ENCODE measurements around the gene LPCAT1. TPM values are rescaled to one million over a fixed set of nuclear protein-coding genes. Genes with fewer than 3 reads are reported as not detected.

The LPCAT1 gene
- total RNA-seq, 1 donor from 2014 or later = 41.9 TPM

DNA sequence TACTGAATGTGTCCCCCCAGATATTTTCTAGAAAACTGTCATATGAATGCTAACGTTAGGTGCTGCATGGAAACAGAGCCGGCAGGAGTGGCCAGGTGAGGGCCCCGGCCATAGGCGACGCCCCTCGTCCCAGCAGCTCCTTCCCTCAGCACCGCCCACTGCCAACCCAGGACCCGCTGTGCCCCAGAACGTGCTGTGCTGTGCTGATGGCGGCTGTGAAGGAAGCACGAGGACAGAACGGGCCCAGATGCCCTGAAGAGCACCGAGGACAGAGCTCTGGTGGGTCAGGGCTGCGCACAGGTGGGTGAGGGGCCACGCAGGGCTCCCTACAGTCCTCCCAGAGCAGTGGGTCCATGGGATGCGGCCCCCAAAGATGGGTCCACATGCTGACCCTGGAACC lies 30.3 kb downstream of the LPCAT1 start:
- Histone ChIP-seq H3K9ac (ENCODE audit: low read length) (no peak overlapping the region), H3K4me2 (ENCODE audit: low read length) (no peak overlapping the region), H3K4me1 (ENCODE audit: insufficient read depth, low read length) (peaks cover 16% of the 10 kb centered on the region), H2AFZ (ENCODE audit: low read depth, low read length) (no peak overlapping the region), H3K79me2 (ENCODE audit: insufficient read depth, low read length) (peaks cover 13% of the 10 kb centered on the region), H3K36me3 (ENCODE audit: insufficient read depth, low read length) (peaks cover 6% of the 10 kb centered on the region), H3K4me3 (ENCODE audit: insufficient read depth, low read depth, low read length) (no peak overlapping the region), H3K27ac (ENCODE audit: low read depth, low read length) (no peak overlapping the region), H4K20me1 (ENCODE audit: insufficient read depth, low read length) (peaks cover 88% of the 10 kb centered on the region), H3K9me3 (ENCODE audit: insufficient read depth, low read depth, low read length) (no peaks in the 10 kb centered on the region), H3K27me3 (ENCODE audit: insufficient read depth, low read length) (no peaks in the 10 kb centered on the region)
- DNase-seq (ENCODE audit: low read depth) (no peak), FAIRE-seq (no peak)
- TF ChIP-seq, protein P1, sequence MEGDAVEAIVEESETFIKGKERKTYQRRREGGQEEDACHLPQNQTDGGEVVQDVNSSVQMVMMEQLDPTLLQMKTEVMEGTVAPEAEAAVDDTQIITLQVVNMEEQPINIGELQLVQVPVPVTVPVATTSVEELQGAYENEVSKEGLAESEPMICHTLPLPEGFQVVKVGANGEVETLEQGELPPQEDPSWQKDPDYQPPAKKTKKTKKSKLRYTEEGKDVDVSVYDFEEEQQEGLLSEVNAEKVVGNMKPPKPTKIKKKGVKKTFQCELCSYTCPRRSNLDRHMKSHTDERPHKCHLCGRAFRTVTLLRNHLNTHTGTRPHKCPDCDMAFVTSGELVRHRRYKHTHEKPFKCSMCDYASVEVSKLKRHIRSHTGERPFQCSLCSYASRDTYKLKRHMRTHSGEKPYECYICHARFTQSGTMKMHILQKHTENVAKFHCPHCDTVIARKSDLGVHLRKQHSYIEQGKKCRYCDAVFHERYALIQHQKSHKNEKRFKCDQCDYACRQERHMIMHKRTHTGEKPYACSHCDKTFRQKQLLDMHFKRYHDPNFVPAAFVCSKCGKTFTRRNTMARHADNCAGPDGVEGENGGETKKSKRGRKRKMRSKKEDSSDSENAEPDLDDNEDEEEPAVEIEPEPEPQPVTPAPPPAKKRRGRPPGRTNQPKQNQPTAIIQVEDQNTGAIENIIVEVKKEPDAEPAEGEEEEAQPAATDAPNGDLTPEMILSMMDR (IDR thresholded peaks at IDR 0.05; ENCODE audit: insufficient read depth, low read depth, low read length) = no peak
- TF ChIP-seq EZH2 (IDR thresholded peaks at IDR 0.05; ENCODE audit: insufficient read depth, low read length) = no peak
- Mint-ChIP-seq H3K27ac (ENCODE audit: unreplicated experiment) (no peak overlapping the region), H3K9me3 (ENCODE audit: unreplicated experiment) (no peaks in the 10 kb centered on the region), H3K27me3 (ENCODE audit: low read depth, unreplicated experiment) (no peaks in the 10 kb centered on the region), H3K4me3 (ENCODE audit: unreplicated experiment) (no peak overlapping the region), H3K4me1 (ENCODE audit: low read depth, unreplicated experiment) (peaks cover 9% of the 10 kb centered on the region), H3K36me3 (ENCODE audit: low read depth, unreplicated experiment) (peaks cover 21% of the 10 kb centered on the region)

DNA sequence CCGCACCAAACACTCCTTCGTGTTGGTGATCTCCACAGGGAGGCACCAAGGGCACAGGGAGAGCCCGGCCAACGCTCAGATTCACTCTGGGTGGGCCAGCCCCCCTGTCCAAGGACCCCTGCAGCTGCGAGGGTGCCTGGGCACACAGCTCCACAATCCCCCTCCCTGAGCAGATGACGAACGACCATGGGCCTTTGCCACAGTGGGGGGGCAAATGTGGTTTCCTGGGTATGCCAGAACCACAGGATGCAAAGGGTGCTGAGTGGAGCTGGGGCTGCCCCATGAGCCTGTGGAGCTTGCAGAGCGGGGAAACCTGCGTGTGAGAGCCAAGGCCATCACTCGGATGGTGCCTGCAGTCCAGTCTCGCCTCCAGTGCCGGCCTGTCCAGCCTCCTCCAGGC lies 31.0 kb downstream of the LPCAT1 start:
- no peak overlapping the region for H3K4me3 Mint-ChIP-seq (ENCODE audit: unreplicated experiment)
- H3K27me3 ChIP-seq (ENCODE audit: insufficient read depth, low read length) = no peaks in the 10 kb centered on the region
- peaks cover 8% of the 10 kb centered on the region for H3K79me2 ChIP-seq (ENCODE audit: insufficient read depth, low read length)
- FAIRE-seq = no peak
- no peak overlapping the region for H3K4me2 ChIP-seq (ENCODE audit: low read length)
- peaks cover 26% of the 10 kb centered on the region for H3K36me3 Mint-ChIP-seq (ENCODE audit: low read depth, unreplicated experiment)
- no peaks in the 10 kb centered on the region for H3K27me3 Mint-ChIP-seq (ENCODE audit: low read depth, unreplicated experiment)
- H3K27ac ChIP-seq (ENCODE audit: low read depth, low read length) = no peak overlapping the region
- peaks cover 82% of the 10 kb centered on the region for H4K20me1 ChIP-seq (ENCODE audit: insufficient read depth, low read length)
- DNase-seq (ENCODE audit: low read depth) = no peak
- no peak overlapping the region for H3K4me3 ChIP-seq (ENCODE audit: insufficient read depth, low read depth, low read length)
- H3K4me1 ChIP-seq (ENCODE audit: insufficient read depth, low read length) = peaks cover 16% of the 10 kb centered on the region
- peaks cover 12% of the 10 kb centered on the region for H3K4me1 Mint-ChIP-seq (ENCODE audit: low read depth, unreplicated experiment)
- TF ChIP-seq, protein P1 (IDR thresholded peaks at IDR 0.05; ENCODE audit: insufficient read depth, low read depth, low read length) = no peak
- TF ChIP-seq EZH2 (IDR thresholded peaks at IDR 0.05; ENCODE audit: insufficient read depth, low read length) = no peak
- H2AFZ ChIP-seq (ENCODE audit: low read depth, low read length) = no peak overlapping the region
- no peaks in the 10 kb centered on the region for H3K9me3 Mint-ChIP-seq (ENCODE audit: unreplicated experiment)
- H3K27ac Mint-ChIP-seq (ENCODE audit: unreplicated experiment) = no peak overlapping the region
- H3K9ac ChIP-seq (ENCODE audit: low read length) = no peak overlapping the region
- no peaks in the 10 kb centered on the region for H3K9me3 ChIP-seq (ENCODE audit: insufficient read depth, low read depth, low read length)
- peaks cover 6% of the 10 kb centered on the region for H3K36me3 ChIP-seq (ENCODE audit: insufficient read depth, low read length)

DNA sequence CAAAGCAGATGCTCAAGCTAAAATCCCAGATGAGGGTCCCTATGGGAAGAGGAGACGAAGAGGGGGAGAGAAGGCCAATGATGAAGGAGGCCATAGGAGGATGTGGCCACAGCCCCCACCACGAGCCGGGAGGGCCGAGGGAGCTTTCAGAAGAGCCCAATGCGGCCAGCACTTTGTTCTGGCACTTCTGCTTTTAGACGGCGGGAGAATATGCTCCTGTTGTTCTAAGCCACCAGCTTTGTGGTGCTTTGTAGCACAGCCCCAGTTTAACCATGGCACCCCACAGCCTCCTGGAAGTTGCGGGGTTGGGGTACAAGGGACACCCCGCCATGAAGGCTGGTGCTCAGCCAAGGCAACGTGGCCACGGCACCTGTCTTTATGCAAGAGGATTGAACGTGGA lies 33.4 kb downstream of the LPCAT1 start:
- FAIRE-seq = no peak
- Histone ChIP-seq H3K9me3 (ENCODE audit: insufficient read depth, low read depth, low read length) (no peaks in the 10 kb centered on the region), H3K4me2 (ENCODE audit: low read length) (no peak overlapping the region), H3K4me3 (ENCODE audit: insufficient read depth, low read depth, low read length) (no peak overlapping the region), H3K27me3 (ENCODE audit: insufficient read depth, low read length) (no peaks in the 10 kb centered on the region), H3K79me2 (ENCODE audit: insufficient read depth, low read length) (no peaks in the 10 kb centered on the region), H2AFZ (ENCODE audit: low read depth, low read length) (no peak overlapping the region), H4K20me1 (ENCODE audit: insufficient read depth, low read length) (peaks cover 78% of the 10 kb centered on the region), H3K36me3 (ENCODE audit: insufficient read depth, low read length) (peaks cover 6% of the 10 kb centered on the region), H3K9ac (ENCODE audit: low read length) (no peak overlapping the region), H3K27ac (ENCODE audit: low read depth, low read length) (no peak overlapping the region), H3K4me1 (ENCODE audit: insufficient read depth, low read length) (peaks cover 16% of the 10 kb centered on the region)
- TF ChIP-seq, protein P1 (IDR thresholded peaks at IDR 0.05; ENCODE audit: insufficient read depth, low read depth, low read length) = no peak
- no peak for TF ChIP-seq EZH2 (IDR thresholded peaks at IDR 0.05; ENCODE audit: insufficient read depth, low read length)
- peaks cover 12% of the 10 kb centered on the region for H3K4me1 Mint-ChIP-seq (ENCODE audit: low read depth, unreplicated experiment)
- H3K27me3 Mint-ChIP-seq (ENCODE audit: low read depth, unreplicated experiment) = no peaks in the 10 kb centered on the region
- no peak overlapping the region for H3K4me3 Mint-ChIP-seq (ENCODE audit: unreplicated experiment)
- H3K9me3 Mint-ChIP-seq (ENCODE audit: unreplicated experiment) = no peaks in the 10 kb centered on the region
- DNase-seq (ENCODE audit: low read depth) = no peak
- H3K27ac Mint-ChIP-seq (ENCODE audit: unreplicated experiment) = no peak overlapping the region
- peaks cover 20% of the 10 kb centered on the region for H3K36me3 Mint-ChIP-seq (ENCODE audit: low read depth, unreplicated experiment)
